ENCODE results near the gene OSBPL9. TPM values are rescaled to one million over a fixed set of nuclear protein-coding genes. Genes with fewer than 3 reads are reported as not detected.

OSBPL9 gene
- total and polyA plus RNA-seq, 9 of the 15 experiments (the other 6 are each of a cell fraction or from before 2014, with no cell fraction given) = 43.9 to 217 (median 170) TPM

- no peak for TF ChIP-seq PRMT5 (CRISPR knock-in tag; IDR thresholded peaks at IDR 0.05)
- TF ChIP-seq CBX2 (IDR thresholded peaks at IDR 0.05; ENCODE audit: insufficient read depth, low read length, poor library complexity, severe bottlenecking) = no peak
- no peak for TF ChIP-seq FOS (IDR thresholded peaks at IDR 0.05; ENCODE audit: extremely low read depth, insufficient read length)
- no peak for TF ChIP-seq DIDO1 (tag; IDR thresholded peaks at IDR 0.05; ENCODE audit: low read depth)
- TF ChIP-seq EHMT2 (IDR thresholded peaks at IDR 0.05) = peak; percentile 53; the same call in 1 of the 2 replicates
- TF ChIP-seq ZNF165 (CRISPR knock-in tag; IDR thresholded peaks at IDR 0.05; ENCODE audit: borderline replicate concordance) = no peak
- TF ChIP-seq MTA3 (IDR thresholded peaks at IDR 0.05; ENCODE audit: borderline replicate concordance) = no peak
- no peak for TF ChIP-seq MBD2 (IDR thresholded peaks at IDR 0.05; ENCODE audit: borderline replicate concordance, low read depth)
- no peak for TF ChIP-seq PURB (CRISPR knock-in tag; IDR thresholded peaks at IDR 0.05; ENCODE audit: low read depth)
- TF ChIP-seq TFE3 (CRISPR knock-in tag; IDR thresholded peaks at IDR 0.05) = no peak
- TF ChIP-seq HCFC1 (IDR thresholded peaks at IDR 0.05; ENCODE audit: low read depth, low read length) = no peak
- no peak for TF ChIP-seq ZNF24 (IDR thresholded peaks at IDR 0.05)
- TF ChIP-seq HMBOX1 (IDR thresholded peaks at IDR 0.05) = no peak
- TF ChIP-seq ETS2 (tag; IDR thresholded peaks at IDR 0.05; ENCODE audit: borderline replicate concordance, poor library complexity, severe bottlenecking) = no peak
- TF ChIP-seq ZNF124 (CRISPR knock-in tag; IDR thresholded peaks at IDR 0.05) = no peak
- TF ChIP-seq TRIM24 (IDR thresholded peaks at IDR 0.05) = peak in 1 of 2 experiments; percentile 6; a peak in 1 of 4 replicates
- no peak for TF ChIP-seq HMG20B (CRISPR knock-in tag; IDR thresholded peaks at IDR 0.05)
- TF ChIP-seq ZBTB26 (CRISPR knock-in tag; IDR thresholded peaks at IDR 0.05) = no peak
- no peak for TF ChIP-seq RFX5 (IDR thresholded peaks at IDR 0.05; ENCODE audit: low read depth, low read length)
- TF ChIP-seq SMARCC2 (IDR thresholded peaks at IDR 0.05; ENCODE audit: low read depth) = 0 out of 2 replicates have a peak, but pooled peaks have one; percentile 59
- no peak for TF ChIP-seq MTF1 (CRISPR knock-in tag; IDR thresholded peaks at IDR 0.05; ENCODE audit: borderline replicate concordance)
- TF ChIP-seq C11orf30 (IDR thresholded peaks at IDR 0.05; ENCODE audit: low read depth) = peak; percentile 67; the same call in 1 of the 2 replicates
- peak; percentile 34; the same call in 1 of the 2 replicates for TF ChIP-seq JUN (IDR thresholded peaks at IDR 0.05; ENCODE audit: borderline replicate concordance, low read depth, low read length)
- no peak for TF ChIP-seq JUN (CRISPR knock-in tag; IDR thresholded peaks at IDR 0.05; ENCODE audit: borderline replicate concordance)
- TF ChIP-seq ZBTB8A (IDR thresholded peaks at IDR 0.05; ENCODE audit: partially characterized antibody) = no peak
- TF ChIP-seq ZNF212 (CRISPR knock-in tag; IDR thresholded peaks at IDR 0.05) = no peak
- TF ChIP-seq ZNF780A (CRISPR knock-in tag; IDR thresholded peaks at IDR 0.05) = no peak
- no peak for TF ChIP-seq ZNF695 (CRISPR knock-in tag; IDR thresholded peaks at IDR 0.05)
Observed at GRCh38 chr1:51649593-51650091, 32.8 kb downstream of the OSBPL9 start (continued).
